Nasal cavity respiratory epithelium epithelial cell of viscerocranial mucosa (primary cell): ENCODE measurements around the gene RHBDF1. TPM values are rescaled to one million over a fixed set of nuclear protein-coding genes. Genes with fewer than 3 reads are reported as not detected.

Experiments
- total RNA-seq: library from RNA; depleted of rRNA; stranded (reverse); fragments of >200 nt; gene quantifications from 2 replicates; pipeline ENCODE4 v1.2.3, GENCODE V29; 2014

The RHBDF1 gene, protein sequence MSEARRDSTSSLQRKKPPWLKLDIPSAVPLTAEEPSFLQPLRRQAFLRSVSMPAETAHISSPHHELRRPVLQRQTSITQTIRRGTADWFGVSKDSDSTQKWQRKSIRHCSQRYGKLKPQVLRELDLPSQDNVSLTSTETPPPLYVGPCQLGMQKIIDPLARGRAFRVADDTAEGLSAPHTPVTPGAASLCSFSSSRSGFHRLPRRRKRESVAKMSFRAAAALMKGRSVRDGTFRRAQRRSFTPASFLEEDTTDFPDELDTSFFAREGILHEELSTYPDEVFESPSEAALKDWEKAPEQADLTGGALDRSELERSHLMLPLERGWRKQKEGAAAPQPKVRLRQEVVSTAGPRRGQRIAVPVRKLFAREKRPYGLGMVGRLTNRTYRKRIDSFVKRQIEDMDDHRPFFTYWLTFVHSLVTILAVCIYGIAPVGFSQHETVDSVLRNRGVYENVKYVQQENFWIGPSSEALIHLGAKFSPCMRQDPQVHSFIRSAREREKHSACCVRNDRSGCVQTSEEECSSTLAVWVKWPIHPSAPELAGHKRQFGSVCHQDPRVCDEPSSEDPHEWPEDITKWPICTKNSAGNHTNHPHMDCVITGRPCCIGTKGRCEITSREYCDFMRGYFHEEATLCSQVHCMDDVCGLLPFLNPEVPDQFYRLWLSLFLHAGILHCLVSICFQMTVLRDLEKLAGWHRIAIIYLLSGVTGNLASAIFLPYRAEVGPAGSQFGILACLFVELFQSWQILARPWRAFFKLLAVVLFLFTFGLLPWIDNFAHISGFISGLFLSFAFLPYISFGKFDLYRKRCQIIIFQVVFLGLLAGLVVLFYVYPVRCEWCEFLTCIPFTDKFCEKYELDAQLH
- 11.6 and 30.7 TPM in 2 replicates for total RNA-seq

DNA sequence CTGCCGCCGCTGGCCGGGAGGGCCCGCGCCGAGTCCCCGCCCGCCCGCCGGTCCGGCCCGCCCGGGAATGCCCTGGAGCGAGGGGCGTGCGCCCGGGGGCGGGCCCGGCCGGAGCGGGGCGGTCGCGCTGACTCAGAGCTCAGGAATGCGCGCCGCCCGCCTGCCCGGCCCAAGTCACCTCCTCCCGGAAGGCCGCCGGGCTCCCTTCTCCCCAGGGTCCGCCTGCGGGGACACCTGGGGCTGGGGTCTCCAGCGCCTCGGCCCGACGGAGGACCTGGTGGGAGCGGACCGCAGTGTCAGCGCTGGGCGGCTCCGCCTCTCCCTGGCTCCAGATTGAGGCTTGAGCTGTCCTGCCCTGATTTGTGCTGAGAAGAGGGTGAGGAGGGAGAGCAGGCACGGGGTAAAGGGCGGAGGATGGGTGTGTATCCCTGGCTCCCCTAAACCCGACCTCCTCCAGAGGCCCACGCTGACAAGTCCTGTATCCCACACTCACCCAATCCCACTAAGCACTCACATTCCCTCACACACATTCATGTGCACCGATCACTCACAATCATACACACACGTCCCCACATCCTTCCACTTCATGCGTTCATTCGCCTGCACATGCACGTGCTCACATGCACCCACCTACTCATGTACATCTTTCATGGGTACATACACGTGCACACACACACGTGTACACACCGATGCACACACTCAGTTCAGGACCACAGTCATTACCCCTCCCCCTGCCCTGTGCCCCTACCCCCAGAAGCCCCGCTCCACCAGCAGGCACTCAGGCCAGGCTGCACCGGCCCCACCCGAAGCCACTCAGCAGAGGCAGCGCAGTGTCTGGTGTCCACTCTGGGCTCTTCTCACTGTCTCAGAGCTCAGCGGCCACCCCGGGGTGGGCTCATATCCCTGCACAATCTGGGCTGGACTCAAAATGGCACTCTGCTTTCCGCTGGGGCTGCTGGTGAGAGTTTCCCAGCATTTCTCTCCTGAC, at the start of gene RHBDF1:
TSS of gene RHBDF1 (minus strand) at position 71 of the 988 bp plus-strand sequence. CDS start 7,616 bp downstream, outside the sequence.

DNA sequence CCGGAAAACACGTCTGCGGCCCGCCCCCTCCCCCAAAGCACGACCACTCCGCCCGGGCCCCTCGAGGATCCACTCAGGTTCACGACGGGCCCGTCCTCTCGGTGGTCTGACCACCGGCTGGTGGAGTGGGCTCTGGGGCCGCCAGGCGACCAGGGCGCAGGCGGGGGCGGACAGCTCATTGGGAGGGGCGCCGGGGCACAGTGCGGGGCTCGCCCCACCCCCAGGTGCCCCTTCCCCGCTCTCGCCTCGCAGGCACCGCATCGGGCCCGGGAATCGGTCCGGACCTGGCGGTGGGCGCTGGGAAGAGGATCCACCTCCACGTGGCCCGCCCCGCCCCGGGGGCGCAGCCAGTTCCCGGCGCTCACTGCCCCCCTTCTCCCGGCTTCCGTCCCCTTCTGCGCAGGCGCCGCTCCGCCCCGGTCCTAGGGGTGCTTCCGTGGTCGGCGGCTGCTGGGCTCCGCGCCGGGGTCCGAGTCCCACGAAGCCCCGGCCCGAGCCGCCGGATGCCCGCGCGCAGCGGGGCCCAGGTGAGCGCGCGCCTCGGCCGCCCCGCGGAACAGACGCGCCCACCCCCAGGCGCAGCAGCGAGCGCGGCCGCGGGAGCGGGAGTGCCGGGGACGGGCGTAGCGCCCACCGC, 5.5 kb upstream of the RHBDF1 start, which contains the start of gene MPG:
TSS of gene MPG (plus strand) at position 419 of the 637 bp plus-strand sequence. CDS start at position 504, 85 bp downstream.

DNA sequence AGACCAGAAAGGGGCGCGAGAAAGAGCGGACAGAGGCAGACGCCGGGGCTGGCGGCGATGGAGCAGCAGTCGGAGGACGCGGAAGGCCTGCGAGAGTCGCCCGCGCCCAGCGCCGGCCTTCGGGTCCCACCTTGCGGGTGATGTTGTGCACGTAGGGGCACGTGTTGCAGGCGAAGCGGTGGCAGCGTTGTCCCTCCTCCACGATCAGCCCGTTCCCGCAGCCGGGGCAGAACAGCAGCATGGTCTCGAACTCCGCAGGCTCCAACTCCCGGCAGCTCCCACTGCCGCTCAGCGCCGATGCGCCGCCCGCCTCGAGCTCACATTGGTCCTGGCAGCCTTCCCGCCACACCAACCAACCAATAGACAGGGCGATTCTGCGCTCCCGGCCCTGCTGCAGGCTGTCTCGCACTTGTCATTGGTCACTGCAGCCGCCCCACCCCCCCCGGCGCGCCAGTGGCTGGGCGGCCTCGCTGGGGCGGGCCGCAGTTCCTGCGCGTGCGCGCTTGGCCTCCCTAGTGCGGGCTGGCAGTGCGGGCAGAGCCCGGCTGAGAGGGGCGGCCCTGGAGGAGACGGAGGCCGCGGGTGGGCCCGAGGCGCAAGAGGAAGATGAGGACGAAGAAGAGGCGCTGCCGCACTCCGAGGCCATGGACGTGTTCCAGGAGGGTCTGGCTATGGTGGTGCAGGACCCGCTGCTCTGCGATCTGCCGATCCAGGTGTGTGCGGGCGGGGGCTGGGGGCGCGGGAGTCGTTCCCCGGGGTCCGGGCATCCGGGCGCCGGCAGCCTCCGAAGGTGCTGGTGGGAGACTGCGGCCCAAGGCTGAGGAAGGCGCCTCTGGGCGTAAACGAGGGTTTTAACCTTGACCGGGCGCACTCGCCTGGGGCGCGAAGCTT, 18.8 kb downstream of the RHBDF1 start, which contains the start of the genes POLR3K and SNRNP25:
TSS of gene POLR3K (minus strand) at position 263 of the 891 bp plus-strand sequence. CDS start at position 241, 22 bp downstream.
TSS of gene SNRNP25 (plus strand) at position 483 of the 891 bp plus-strand sequence. CDS start at position 672, 189 bp downstream.

Other genes starting within 250 kb of the RHBDF1 start
- 7.9 and 8.5 TPM in 2 replicates for gene POLR3K, start 19.0 kb downstream of the RHBDF1 start, total RNA-seq
- gene SNRNP25, start 18.8 kb downstream of the RHBDF1 start, total RNA-seq, result 6.2 and 10.0 TPM in 2 replicates
- gene MPG, start 5.6 kb upstream of the RHBDF1 start, total RNA-seq, result 63.4 and 133 TPM in 2 replicates
- gene NPRL3, start 66.0 kb upstream of the RHBDF1 start, total RNA-seq, result 5.8 and 17.1 TPM in 2 replicates
- not detected in 2 replicates for gene HBZ, start 80.0 kb upstream of the RHBDF1 start, total RNA-seq
- not detected in 2 replicates for gene HBM, start 93.3 kb upstream of the RHBDF1 start, total RNA-seq
- gene HBA2, start 100.2 kb upstream of the RHBDF1 start, total RNA-seq, result not detected in 2 replicates
- gene HBA1, start 104.0 kb upstream of the RHBDF1 start, total RNA-seq, result not detected in 2 replicates
- not detected in 2 replicates for gene HBQ1, start 107.8 kb upstream of the RHBDF1 start, total RNA-seq
- gene LUC7L, start 156.8 kb upstream of the RHBDF1 start, total RNA-seq, result 24.6 and 34.0 TPM in 2 replicates
- 44.1 and 110 TPM in 2 replicates for gene FAM234A, start 162.2 kb upstream of the RHBDF1 start, total RNA-seq
- gene RGS11, start 203.3 kb upstream of the RHBDF1 start, total RNA-seq, result 0.14 TPM in 1 of 2 replicates, not detected in the other
- 0.34 TPM in 1 of 2 replicates, not detected in the other for gene ARHGDIG, start 208.0 kb upstream of the RHBDF1 start, total RNA-seq
- gene PDIA2, start 210.5 kb upstream of the RHBDF1 start, total RNA-seq, result 0.34 TPM in 1 of 2 replicates, not detected in the other